Measurements from ENCODE around the gene CD300LG.

CD300LG gene

GRCh38 chr17:43822570-43823190, 24.3 kb upstream of the CD300LG start:
- DNase-seq (ENCODE audit: low read depth) = no peak
- no peak overlapping the region for H3K4me3 ChIP-seq (ENCODE audit: control insufficient read depth, low read depth, low read length)
- TF ChIP-seq, protein P1, sequence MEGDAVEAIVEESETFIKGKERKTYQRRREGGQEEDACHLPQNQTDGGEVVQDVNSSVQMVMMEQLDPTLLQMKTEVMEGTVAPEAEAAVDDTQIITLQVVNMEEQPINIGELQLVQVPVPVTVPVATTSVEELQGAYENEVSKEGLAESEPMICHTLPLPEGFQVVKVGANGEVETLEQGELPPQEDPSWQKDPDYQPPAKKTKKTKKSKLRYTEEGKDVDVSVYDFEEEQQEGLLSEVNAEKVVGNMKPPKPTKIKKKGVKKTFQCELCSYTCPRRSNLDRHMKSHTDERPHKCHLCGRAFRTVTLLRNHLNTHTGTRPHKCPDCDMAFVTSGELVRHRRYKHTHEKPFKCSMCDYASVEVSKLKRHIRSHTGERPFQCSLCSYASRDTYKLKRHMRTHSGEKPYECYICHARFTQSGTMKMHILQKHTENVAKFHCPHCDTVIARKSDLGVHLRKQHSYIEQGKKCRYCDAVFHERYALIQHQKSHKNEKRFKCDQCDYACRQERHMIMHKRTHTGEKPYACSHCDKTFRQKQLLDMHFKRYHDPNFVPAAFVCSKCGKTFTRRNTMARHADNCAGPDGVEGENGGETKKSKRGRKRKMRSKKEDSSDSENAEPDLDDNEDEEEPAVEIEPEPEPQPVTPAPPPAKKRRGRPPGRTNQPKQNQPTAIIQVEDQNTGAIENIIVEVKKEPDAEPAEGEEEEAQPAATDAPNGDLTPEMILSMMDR (conservative IDR thresholded peaks at IDR 0.05; ENCODE audit: control insufficient read depth, insufficient read depth, low read depth, low read length) = no peak

GRCh38 chr17:43823350-43824084, 23.5 kb upstream of the CD300LG start:
- no peak overlapping the region for H3K4me3 ChIP-seq (ENCODE audit: control insufficient read depth, low read depth, low read length)
- DNase-seq (ENCODE audit: low read depth) = no peak
- TF ChIP-seq, protein P1 (conservative IDR thresholded peaks at IDR 0.05; ENCODE audit: control insufficient read depth, insufficient read depth, low read depth, low read length) = no peak

DNA sequence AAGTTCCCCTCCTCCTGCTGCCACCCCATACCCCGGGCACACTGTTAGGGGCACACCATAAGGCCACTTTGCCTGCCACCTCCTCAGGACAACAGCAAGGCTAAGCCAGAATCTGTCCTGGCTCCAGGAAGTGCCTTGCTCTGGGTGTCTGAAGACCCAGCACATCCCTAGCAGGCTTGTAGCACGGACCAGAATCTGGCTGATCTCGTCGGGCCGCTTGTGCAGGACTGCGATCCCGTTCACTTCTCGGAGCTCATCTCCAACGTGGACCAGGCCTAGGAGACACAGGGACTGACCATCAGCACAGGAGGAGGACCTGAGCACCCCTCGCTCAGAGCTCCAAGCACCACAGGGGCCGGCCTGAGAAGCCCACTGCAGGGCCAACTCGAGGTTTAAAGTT, 21.4 kb upstream of the CD300LG start:
- TF ChIP-seq, protein P1 (conservative IDR thresholded peaks at IDR 0.05; ENCODE audit: control insufficient read depth, insufficient read depth, low read depth, low read length) = no peak
- no peak for DNase-seq (ENCODE audit: low read depth)

DNA sequence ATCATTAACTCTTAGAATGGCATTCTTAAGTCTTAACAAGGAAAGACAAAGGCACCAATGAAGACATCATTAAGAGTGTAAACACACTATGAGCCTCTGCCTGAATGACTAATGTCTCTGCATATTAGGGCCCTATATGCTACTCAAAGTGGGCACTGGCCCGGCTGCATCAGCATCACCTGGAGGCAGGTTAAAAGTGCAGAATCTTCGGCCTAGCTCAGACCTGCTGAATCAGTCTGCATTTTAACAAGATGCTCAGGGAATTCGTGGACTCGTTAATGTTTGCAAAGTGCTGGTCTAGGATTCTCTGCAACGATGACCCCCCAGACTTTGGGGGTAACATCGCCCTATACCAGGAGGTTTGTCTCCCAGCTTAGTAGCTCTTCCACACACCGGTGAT, 20.8 kb upstream of the CD300LG start:
- no peak for DNase-seq (ENCODE audit: low read depth)
- no peak overlapping the region for H3K4me3 ChIP-seq (ENCODE audit: control insufficient read depth, low read depth, low read length)
- TF ChIP-seq, protein P1 (conservative IDR thresholded peaks at IDR 0.05; ENCODE audit: control insufficient read depth, insufficient read depth, low read depth, low read length) = no peak

More for the DNA sequence above, 21.4 kb upstream of the CD300LG start:
- H3K4me3 ChIP-seq (ENCODE audit: control insufficient read depth, low read depth, low read length) = no peak overlapping the region

DNA sequence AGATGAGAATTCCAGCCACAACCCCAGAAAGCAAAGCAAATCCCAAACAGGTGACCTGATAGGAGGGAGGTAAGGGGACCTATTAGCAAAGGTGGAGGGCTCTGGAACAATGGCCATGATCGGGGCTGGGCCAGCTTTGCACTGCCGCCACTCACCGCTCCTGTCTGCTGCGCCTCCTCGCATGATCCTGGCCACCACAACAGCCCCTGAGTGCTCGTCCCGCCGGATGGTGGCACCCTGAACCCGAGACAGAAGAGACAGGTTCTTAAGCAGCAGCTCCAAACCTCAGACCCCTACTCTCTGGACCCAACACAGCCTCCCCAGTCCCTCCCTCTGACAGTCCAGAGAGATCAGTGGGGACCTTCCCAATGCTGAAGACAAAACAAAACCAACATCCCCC, 19.4 kb upstream of the CD300LG start:
- no peak for DNase-seq (ENCODE audit: low read depth)
- H3K4me3 ChIP-seq (ENCODE audit: control insufficient read depth, low read depth, low read length) = no peak overlapping the region
- TF ChIP-seq, protein P1 (conservative IDR thresholded peaks at IDR 0.05; ENCODE audit: control insufficient read depth, insufficient read depth, low read depth, low read length) = no peak

DNA sequence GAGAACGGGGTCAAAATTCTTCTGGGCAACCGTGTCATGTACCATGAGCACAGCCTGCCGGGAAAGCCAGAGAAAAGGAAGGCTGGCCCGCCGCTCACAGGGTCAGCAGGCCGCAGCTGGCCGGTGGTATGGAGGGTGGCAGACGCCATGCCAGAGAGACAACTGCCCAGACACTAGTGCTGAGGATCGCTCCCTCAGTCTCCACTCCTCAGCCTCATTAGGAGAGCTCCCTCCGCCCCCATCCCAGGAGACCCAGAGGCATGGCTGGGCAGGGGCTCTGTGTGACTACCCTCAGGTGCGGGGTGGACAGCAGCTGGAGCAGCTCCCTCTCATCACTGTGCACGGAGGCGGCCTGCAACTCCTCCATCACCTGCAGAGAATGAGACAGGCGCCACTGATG, 17.2 kb upstream of the CD300LG start:
- TF ChIP-seq, protein P1 (conservative IDR thresholded peaks at IDR 0.05; ENCODE audit: control insufficient read depth, insufficient read depth, low read depth, low read length) = no peak
- no peak for DNase-seq (ENCODE audit: low read depth)
- no peak overlapping the region for H3K4me3 ChIP-seq (ENCODE audit: control insufficient read depth, low read depth, low read length)

Data from fibroblast of mammary gland (primary cell).